G401.6 (cell line): ENCODE data around the gene BAIAP3.

Experiments
- FAIRE-seq: peaks from 2 replicates; lab custom pipeline; 2012; peaks lifted over from hg19 to GRCh38; lab: Jason Lieb, UNC

BAIAP3 gene

GRCh38 chr16:1397779-1398178, 64.3 kb downstream of the BAIAP3 start:
- no peak for FAIRE-seq

- no peak for FAIRE-seq
Observed at GRCh38 chr16:1398351-1398750, 64.9 kb downstream of the BAIAP3 start.
